Endometrial microvascular endothelial cells (primary cell): ENCODE data around the gene FBXL15. TPM values are rescaled to one million over a fixed set of nuclear protein-coding genes. Genes with fewer than 3 reads are reported as not detected.

Experiments
- in situ Hi-C: cut with HindIII; loops from 2 replicates; pipeline ENCODE4 v1.10.0; 2017; ENCODE audit warnings: low sequenced_read_pairs, low pct_unique_long_range_greater_than_20kb; ENCODE audit errors: inconsistent ontology term
- total RNA-seq: library from RNA; depleted of rRNA; stranded (reverse); fragments of >200 nt; gene quantifications from one replicate; pipeline ENCODE4 v1.2.3, GENCODE V29; 2015; ENCODE audit errors: inconsistent ontology term

FBXL15 gene
- total RNA-seq, 1 donor from 2014 or later, result 6.8 TPM

DNA sequence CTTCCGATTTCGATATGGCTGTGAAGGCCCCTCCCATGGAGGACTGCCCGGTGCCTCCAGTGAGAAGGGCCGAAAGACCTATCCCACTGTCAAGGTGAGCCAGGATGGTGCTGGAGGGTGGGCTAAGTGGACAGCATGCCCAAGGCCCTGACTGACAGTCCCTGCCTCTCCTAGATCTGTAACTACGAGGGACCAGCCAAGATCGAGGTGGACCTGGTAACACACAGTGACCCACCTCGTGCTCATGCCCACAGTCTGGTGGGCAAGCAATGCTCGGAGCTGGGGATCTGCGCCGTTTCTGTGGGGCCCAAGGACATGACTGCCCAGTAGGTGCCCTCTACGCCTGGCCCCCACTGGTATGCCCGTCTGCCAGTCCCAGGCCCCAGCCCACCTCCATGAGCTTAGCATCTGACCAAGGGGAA, 23.9 kb upstream of the FBXL15 start:
- in situ Hi-C loops, result no loop called here

DNA sequence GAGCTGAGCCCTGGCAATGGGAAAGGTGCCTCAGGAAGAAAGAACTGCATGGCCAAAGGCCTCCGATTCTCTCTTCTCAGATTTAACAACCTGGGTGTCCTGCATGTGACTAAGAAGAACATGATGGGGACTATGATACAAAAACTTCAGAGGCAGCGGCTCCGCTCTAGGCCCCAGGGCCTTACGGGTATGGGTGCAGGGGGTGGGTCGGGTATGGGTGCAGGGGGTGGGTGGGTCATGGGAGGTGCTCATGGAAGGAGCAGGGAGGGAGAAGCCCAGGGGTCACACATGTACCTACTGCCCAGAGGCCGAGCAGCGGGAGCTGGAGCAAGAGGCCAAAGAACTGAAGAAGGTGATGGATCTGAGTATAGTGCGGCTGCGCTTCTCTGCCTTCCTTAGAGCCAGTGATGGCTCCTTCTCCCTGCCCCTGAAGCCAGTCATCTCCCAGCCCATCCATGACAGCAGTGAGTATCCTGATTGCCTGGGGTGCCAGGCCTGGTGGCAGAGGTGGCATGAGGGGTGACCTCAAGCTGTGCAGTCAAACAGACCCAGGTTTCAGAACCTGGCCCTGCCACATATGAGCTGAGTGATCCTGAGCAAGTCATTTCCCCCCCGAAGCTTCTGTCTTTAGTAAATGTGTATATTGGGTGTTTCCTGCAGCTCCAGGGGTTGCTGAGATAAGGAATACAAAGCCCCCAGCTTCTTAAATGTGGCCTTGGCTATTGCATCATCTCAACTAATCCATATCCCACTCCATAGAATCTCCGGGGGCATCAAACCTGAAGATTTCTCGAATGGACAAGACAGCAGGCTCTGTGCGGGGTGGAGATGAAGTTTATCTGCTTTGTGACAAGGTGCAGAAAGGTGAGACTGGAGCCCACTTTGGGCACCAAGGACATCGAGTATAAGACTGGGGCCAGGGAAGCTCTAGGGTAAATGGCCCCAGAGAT, 23.1 kb upstream of the FBXL15 start:
- in situ Hi-C loops, result no loop called here

DNA sequence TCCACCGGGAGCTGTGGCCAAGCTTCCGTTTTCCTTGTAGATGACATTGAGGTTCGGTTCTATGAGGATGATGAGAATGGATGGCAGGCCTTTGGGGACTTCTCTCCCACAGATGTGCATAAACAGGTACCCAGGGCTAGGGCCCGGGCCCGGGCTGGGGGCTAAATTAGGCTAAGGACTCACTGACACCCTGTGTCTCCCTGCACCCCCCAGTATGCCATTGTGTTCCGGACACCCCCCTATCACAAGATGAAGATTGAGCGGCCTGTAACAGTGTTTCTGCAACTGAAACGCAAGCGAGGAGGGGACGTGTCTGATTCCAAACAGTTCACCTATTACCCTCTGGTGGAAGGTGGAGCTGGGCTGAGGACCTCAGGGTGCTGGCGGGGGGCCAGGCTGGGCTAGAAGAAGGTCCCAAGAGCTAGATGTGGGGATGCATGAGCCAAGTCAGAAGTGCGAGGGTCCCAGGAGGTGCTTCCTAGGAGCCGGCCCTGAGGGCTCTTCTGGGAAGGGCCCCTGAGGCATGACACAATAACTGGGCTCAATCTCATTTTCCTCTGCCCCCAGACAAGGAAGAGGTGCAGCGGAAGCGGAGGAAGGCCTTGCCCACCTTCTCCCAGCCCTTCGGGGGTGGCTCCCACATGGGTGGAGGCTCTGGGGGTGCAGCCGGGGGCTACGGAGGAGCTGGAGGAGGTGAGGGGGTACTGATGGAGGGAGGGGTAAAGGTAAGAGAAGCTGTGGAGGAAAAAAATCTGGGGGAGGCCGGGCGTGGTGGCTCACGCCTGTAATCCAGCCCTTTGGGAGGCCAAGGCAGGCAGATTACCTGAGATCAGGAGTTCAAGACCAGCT, 22.2 kb upstream of the FBXL15 start:
- in situ Hi-C loops, result no loop called here

DNA sequence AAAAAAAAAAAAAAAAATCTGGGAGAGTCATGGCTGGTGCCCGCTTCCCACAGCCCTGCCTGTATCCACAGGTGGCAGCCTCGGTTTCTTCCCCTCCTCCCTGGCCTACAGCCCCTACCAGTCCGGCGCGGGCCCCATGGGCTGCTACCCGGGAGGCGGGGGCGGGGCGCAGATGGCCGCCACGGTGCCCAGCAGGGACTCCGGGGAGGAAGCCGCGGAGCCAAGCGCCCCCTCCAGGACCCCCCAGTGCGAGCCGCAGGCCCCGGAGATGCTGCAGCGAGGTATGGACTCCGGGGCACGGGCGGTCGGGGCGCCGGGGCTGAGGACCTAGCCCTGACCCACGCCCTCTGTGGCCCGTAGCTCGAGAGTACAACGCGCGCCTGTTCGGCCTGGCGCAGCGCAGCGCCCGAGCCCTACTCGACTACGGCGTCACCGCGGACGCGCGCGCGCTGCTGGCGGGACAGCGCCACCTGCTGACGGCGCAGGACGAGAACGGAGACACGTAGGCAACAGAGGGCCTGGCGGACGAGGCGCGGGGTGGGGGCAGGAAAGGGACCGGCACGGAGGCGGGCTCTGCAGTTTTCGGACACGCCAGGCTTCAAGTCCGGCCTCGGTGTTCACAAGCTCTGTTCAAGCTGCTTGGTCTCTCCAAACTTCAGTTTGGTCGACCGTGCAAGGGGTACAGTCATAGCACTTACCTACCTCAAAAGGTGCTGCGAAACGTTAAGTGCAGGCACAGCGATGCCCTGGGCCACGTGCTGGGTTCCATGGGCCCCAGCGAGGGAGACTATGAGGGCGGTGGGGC, 21.2 kb upstream of the FBXL15 start:
- in situ Hi-C loops, result no loop called here

DNA sequence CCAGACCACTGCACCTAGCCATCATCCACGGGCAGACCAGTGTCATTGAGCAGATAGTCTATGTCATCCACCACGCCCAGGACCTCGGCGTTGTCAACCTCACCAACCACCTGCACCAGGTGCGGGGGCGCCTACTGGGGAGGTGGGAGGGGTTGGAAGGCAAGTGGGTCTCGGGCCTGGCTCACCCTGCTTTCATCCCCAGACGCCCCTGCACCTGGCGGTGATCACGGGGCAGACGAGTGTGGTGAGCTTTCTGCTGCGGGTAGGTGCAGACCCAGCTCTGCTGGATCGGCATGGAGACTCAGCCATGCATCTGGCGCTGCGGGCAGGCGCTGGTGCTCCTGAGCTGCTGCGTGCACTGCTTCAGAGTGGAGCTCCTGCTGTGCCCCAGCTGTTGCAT, 20.6 kb upstream of the FBXL15 start:
- in situ Hi-C loops, result no loop called here

DNA sequence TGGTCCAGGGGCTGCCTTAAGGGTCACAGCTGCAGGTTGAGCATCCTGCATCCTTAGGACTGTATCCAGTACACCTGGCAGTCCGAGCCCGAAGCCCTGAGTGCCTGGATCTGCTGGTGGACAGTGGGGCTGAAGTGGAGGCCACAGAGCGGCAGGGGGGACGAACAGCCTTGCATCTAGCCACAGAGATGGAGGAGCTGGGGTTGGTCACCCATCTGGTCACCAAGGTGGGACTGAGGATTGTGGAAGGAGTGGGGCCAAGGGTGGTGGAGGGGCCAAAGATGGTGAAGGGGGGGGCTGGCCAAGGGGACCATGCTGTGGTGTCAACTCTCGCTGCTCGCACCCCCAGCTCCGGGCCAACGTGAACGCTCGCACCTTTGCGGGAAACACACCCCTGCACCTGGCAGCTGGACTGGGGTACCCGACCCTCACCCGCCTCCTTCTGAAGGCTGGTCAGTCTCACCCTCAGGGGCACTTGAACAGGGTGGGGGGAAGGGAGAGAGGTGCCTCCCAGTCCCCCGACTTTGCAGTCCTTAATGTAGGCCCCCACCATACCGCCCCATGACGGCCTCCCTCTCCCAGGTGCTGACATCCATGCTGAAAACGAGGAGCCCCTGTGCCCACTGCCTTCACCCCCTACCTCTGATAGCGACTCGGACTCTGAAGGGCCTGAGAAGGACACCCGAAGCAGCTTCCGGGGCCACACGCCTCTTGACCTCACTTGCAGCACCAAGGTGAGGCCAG, 19.9 kb upstream of the FBXL15 start:
- in situ Hi-C loops, result no loop called here

DNA sequence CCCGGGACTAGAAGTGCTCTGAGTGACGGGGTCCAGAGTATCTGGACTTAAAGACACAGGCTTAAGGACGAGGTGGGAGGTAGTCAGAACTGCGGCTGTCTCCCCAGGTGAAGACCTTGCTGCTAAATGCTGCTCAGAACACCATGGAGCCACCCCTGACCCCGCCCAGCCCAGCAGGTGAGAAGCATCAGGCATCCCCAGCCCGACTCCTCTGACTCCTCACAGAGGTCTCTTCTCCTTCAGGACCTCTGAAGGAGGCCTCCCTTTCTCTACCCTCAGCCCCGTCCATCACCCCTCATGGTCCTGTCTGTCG, 19.3 kb upstream of the FBXL15 start:
- in situ Hi-C loops, result no loop called here

DNA sequence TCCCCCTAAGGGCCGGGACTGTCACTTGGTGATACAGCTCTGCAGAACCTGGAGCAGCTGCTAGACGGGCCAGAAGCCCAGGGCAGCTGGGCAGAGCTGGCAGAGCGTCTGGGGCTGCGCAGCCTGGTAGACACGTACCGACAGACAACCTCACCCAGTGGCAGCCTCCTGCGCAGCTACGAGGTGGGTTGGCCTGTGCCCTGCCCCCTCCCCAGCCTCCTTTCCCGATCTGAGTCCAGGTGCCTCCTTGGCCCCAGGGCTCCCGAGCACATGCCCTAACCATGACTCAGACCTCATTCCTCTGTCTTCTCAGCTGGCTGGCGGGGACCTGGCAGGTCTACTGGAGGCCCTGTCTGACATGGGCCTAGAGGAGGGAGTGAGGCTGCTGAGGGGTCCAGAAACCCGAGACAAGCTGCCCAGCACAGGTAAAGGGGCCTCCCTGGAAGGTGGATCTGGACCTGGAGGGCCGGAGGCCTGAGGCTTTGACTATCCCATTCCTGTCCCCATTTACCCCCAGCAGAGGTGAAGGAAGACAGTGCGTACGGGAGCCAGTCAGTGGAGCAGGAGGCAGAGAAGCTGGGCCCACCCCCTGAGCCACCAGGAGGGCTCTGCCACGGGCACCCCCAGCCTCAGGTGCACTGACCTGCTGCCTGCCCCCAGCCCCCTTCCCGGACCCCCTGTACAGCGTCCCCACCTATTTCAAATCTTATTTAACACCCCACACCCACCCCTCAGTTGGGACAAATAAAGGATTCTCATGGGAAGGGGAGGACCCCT, 18.7 kb upstream of the FBXL15 start:
- in situ Hi-C loops, result no loop called here

DNA sequence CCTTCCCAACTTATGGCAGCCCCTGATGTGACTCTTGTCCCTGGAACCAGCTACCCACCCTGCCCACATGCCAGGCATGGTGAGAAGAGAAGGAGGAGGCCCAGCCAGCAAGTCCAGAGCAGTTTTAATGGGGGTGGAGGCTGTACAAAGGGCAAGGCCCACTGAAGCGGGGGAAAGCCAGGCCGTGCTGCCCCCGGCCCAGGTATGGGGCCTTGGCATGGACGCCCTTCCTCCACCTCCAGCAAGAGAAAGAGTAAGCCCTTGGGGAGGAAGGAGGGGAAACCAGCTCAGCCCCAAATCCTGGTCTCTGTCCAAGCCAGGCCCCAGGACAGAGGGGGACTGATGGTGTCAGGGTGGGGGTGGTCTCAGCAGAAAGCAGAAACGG, 18.1 kb upstream of the FBXL15 start:
- in situ Hi-C loops, result no loop called here

DNA sequence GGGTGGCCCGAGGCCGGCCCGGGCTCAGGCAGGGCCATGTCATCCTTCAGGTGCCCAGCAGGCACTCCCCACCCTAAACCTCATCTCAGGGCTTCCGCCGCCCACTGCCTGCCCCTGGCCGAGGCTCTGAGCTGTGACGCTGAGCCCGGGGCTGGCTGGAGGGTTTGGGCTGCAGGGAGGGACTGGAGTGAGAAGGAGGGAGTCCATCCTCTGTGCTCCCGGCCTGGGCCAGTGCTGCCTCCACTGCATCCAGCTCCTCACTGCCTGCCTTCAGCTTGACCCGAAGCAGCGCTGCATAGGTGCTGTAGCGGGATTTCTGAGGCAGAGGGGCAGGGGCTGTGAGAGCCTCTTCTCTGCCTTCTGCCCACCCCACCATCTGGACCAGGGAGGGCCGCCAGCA, 17.5 kb upstream of the FBXL15 start:
- in situ Hi-C loops, result no loop called here

DNA sequence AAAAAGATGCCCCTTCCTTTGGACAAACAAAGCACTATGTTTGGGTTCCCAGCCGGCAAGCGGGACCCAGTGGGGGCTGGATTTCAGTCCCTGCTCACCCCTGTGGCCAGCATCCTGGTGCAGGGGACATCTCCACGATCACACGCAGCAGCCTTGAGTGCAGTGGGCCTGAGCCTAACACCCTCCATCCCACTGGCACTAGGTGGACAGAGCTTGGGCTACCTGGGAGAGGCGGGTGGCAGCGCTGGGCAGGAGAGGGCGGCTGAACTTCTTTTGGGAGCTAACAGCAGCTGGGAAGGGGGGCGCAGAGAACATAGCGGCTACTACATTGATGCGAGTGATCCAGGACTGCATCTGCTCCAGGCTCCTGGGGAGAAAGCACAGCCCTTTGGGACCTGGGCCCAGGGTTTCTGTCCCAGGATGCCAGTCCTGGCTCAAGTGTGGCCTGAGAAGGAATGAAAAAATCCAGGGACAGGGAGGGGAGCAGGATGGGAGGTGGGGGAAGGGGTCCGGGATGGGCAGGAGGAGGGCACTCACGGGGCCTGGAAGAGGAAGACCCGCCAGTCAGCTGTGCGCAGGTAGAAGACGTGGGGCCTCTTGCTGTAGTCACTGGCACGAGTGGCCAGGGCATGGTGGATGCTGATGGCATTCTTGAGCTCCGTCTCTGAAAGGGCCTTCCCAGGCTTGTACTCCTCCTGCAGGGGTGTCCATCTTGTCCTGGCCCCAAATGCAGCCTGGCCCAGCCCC, 16.1 kb upstream of the FBXL15 start:
- in situ Hi-C loops, result no loop called here

DNA sequence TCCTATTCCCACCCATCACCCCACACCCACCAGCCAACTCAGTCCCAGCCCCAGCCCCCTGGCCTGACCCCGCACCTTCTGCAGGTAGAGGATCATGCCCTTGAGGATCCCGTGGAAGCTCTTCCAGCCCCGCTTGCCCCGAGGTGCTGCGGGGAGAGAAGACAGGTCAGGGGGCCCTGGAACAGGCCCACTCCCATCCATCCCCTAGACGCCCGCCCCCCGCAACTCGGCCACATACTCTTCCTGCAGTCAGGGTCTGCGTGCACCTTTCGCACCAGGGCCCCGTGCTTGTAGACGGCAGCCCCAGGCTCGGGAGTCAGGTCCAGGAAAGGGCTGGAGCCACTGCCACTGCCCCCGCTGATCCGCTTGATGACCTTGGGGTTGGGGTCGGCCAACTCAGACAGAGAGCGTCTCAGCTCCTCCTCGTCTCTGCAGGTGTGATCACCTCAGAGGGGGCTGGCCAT, 15.5 kb upstream of the FBXL15 start:
- in situ Hi-C loops, result no loop called here

DNA sequence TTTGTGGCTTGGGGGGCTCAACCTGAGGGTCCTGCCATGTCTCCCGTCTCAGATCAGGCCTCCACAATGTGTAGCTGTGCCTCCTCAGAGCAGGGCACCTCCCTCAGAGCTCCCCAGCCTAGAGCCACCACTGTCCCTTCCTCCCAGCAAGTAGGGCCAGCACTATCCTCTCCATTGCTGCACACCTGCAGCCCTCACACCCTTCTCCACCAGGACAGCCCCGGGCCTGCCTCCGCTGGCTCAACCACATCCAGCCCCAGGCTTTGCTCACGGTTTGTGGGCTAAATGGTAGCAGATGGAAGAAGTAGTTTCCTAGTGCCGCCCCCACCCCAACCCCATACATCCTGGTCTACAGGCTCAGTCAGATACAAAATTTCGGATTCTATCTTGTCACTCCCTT, 15.0 kb upstream of the FBXL15 start:
- in situ Hi-C loops, result no loop called here

DNA sequence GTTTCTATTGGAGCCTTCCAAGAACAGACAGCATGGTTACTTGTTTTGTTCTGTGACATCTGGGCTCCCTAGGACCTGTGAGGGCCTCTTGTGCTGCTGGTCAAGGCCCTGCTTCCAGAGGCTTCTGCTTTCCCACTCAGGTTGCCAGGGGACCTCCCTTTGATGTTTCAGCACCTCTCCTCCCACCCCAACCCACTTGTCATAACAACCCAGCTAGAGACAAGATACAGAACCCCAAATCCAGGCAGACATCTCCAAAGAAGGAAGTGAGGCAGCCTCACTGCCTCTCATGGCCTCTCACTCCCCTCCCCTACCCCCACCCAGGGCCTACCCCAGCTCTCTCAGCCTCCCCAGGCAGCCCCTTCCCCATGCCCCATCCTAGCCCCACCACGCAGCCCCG, 13.8 kb upstream of the FBXL15 start:
- in situ Hi-C loops, result no loop called here

DNA sequence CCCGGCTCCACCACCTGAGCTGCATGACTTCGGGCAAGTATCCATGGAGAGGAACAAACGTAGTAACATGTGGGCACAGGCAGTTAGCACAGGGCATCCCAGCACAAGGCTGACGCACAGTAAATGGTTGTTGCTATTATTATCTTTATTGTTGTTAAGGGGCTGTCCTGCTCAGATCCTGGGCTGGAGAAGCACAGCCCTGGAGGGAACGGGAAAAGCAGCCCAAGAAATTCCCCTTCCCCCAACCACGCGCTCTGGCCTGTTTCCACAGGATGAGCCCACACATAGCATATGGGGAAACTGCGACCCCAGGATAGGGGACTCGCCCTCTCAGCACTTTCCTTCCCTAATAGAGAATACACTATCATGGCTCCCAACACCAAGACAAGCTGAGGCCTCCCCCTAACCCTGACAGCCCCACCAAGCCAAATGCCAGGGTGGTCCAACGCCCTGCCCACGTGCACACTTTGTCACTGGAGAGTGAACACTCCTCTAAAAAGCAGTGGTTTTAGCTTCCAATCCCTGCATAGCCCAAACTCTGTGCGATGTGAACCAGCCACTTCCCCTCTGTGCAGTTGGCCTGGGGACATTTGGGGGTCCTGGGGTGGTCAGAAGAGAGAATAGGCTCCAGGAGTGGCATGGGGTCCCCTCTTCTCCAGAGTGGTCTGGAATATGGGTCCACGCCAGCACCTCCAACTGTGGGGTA, 13.1 kb upstream of the FBXL15 start:
- in situ Hi-C loops, result no loop called here

DNA sequence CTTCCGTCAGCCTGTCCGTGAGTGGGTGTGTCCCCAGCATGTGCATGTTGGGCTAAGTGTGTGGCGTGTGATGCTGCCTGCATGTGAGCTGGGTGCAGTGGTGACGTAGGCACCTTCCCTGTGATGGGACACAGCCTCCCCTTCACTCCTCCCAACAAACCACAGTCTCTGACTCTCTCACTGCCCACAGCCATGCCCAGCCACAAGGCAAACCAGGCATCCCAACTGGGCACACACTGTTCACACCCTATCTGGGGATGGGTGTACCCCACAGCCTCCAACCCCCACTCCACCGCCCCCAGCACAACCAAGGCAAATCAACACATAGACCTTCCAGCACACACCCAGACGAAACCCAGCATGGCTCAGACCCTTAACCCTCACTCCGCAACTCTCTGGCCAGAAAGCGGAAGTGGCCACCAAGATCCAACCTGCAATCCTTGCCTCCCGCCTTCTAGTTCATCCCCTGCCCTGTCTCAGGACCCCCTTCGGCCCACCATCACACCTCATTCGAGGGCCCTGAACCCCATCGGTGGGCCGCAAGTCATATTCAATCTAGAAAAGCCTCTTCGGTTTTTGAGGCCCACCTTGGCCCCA, 12.4 kb upstream of the FBXL15 start:
- in situ Hi-C loops, result no loop called here
